Transverse colon (tissue), 4 donors: Measurements from ENCODE around the gene KLF13. TPM values are rescaled to one million over a fixed set of nuclear protein-coding genes. Genes with fewer than 3 reads are reported as not detected.

Source experiments
- DNase-seq: peaks from one replicate; pipeline ENCODE4 v3.0.0-alpha.2; 2019
- H3K27ac ChIP-seq, 4 donors: fragments of 200-600 bp; sonication (generic); 2 replicates each; pipeline ENCODE4 v1.5.1; 2016 to 2018; ENCODE audit warnings: inconsistent platforms in 4 of 4
- H3K27me3 ChIP-seq: fragments of 200-600 bp; sonication (generic); 2 replicates; pipeline ENCODE4 v1.5.1; 2017; ENCODE audit warnings: inconsistent platforms
- H3K36me3 ChIP-seq, 4 donors: fragments of 200-600 bp; sonication (generic); 2 replicates each; pipeline ENCODE4 v1.5.1; 2017 to 2019; ENCODE audit warnings: inconsistent platforms in 4 of 4
- H3K4me1 ChIP-seq, 4 donors: fragments of 200-600 bp; sonication (generic); 2 replicates each; pipeline ENCODE4 v1.5.1; 2017 to 2020; ENCODE audit warnings: inconsistent platforms in 4 of 4
- H3K4me3 ChIP-seq, 4 donors: fragments of 200-600 bp; sonication (generic); 1 replicate in 1 of 4; 2 replicates in 3 of 4; pipeline versions ENCODE4 v1.5.1 to v1.6.1; 2017 to 2019; ENCODE audit warnings: inconsistent platforms in 4 of 4
- H3K9me3 ChIP-seq, 2 donors: fragments of 200-600 bp; sonication (generic); 2 replicates each; pipeline ENCODE4 v1.5.1; 2017 to 2019; ENCODE audit warnings: inconsistent platforms in 2 of 2
- CTCF ChIP-seq, 5 experiments: fragments of 200-600 bp in 3 of 5; fragments of 450-650 bp in 2 of 5; sonication (generic) in 3 of 5; IDR thresholded peaks; 1 replicate in 2 of 5; 2 replicates in 3 of 5; pipeline ENCODE4 v1.5.1; 2016 to 2017; ENCODE audit warnings: antibody characterized with exemption in 5 of 5, inconsistent platforms in 3 of 5, mild to moderate bottlenecking in 2 of 5, moderate library complexity in 1 of 5
- EP300 ChIP-seq: sonication (generic); formaldehyde crosslinking; IDR thresholded peaks from one replicate; pipeline ENCODE4 v1.6.1; 2017; ENCODE audit warnings: antibody characterized with exemption, low read depth
- POLR2A ChIP-seq: fragments of 450-650 bp; IDR thresholded peaks from one replicate; pipeline ENCODE4 v1.6.1; 2016; ENCODE audit warnings: antibody characterized with exemption, mild to moderate bottlenecking, moderate library complexity
- POLR2AphosphoS5 ChIP-seq, 3 donors: sonication (generic); formaldehyde crosslinking; IDR thresholded peaks; one replicate each; pipeline ENCODE4 v1.6.1; 2016; ENCODE audit warnings: antibody characterized with exemption in 3 of 3
- WGBS, 2 donors: methylation state at CpG; one replicate each; pipeline ENCODE4 v1.1.5; 2018; ENCODE audit warnings: low coverage in 1 of 2; 5-methylcytosine and 5-hydroxymethylcytosine counted together
- in situ Hi-C, 4 donors: fragments of 200-750 bp; cut with MboI; loops; one replicate each; pipeline versions ENCODE4 v1.15.0 to v1.15.1; 2017; ENCODE audit warnings: low sequenced_read_pairs in 3 of 4, low pct_ligation_motif_present in 1 of 4, low pct_unique_long_range_greater_than_20kb in 1 of 4
- intact Hi-C: fragments of 100-400 bp; cut with DNase I; formaldehyde crosslinking; loops from one replicate; pipeline ENCODE4 v1.15.1; 2023; ENCODE audit warnings: low total_unique reads
- total RNA-seq, 4 donors: library from RNA; depleted of rRNA; stranded (reverse); fragments of >200 nt; gene quantifications; one replicate each; pipeline ENCODE4 v1.1.0, GENCODE V29; 2016

The KLF13 gene
- total RNA-seq, 4 donors from 2014 or later: 39.0 to 81.2 (median 68.8) TPM

GRCh38 chr15:31306426-31307269 lies 20.0 kb upstream of the KLF13 start:
- in situ Hi-C loops: loop anchor here in 1 of 4 donors (25.0 kb wide), 1 partner anchor 94 kb away; no protein-coding TSS in a partner anchor
- 87 to 89% methylated on average over 6 to 28 of the region's 30 CpGs for WGBS, 2 donors
- no peak for DNase-seq
- no peaks in the 10 kb centered on the region for H3K9me3 ChIP-seq
- TF ChIP-seq EP300: no peak
- no peaks in the 10 kb centered on the region for H3K27me3 ChIP-seq
- no peaks in the 10 kb centered on the region for H3K36me3 ChIP-seq
- intact Hi-C loops: no loop called here
- peaks cover 0 to 9% (median 5%) of the 10 kb centered on the region in 4 donors for H3K4me1 ChIP-seq
- H3K27ac ChIP-seq: no peak overlapping the region
- no peak overlapping the region for H3K4me3 ChIP-seq

- in situ Hi-C loops (loop anchor here in 1 of 4 donors (25.0 kb wide), 1 partner anchor 95 kb away; no protein-coding TSS in a partner anchor), intact Hi-C loops (no loop called here)
- Histone ChIP-seq H3K36me3 (no peaks in the 10 kb centered on the region), H3K27me3 (peaks cover 4% of the 10 kb centered on the region), H3K4me1 (peaks cover 0 to 9% (median 5%) of the 10 kb centered on the region in 4 donors), H3K27ac (no peak overlapping the region), H3K4me3 (no peak overlapping the region), H3K9me3 (no peaks in the 10 kb centered on the region)
- no peak for TF ChIP-seq POLR2AphosphoS5 (IDR thresholded peaks at IDR 0.05)
- no peak for TF ChIP-seq CTCF (IDR thresholded peaks at IDR 0.05)
- TF ChIP-seq POLR2A: no peak
- TF ChIP-seq EP300: no peak
- DNase-seq: no peak
- WGBS, 2 donors: 85 to 96% methylated on average over 4 to 20 of the region's 20 CpGs
Measured at GRCh38 chr15:31307270-31308184, 19.1 kb upstream of the KLF13 start.

GRCh38 chr15:31308185-31308639 lies 18.4 kb upstream of the KLF13 start:
- peaks cover 0 to 7% (median 3%) of the 10 kb centered on the region in 4 donors for H3K4me1 ChIP-seq
- H3K36me3 ChIP-seq: no peaks in the 10 kb centered on the region
- no peak overlapping the region for H3K27ac ChIP-seq
- no peak overlapping the region for H3K4me3 ChIP-seq
- in situ Hi-C loops: loop anchor here in 1 of 4 donors (25.0 kb wide), 1 partner anchor 96 kb away; no protein-coding TSS in a partner anchor
- TF ChIP-seq POLR2A: no peak
- TF ChIP-seq CTCF (IDR thresholded peaks at IDR 0.05): no peak
- no peak for TF ChIP-seq EP300
- TF ChIP-seq POLR2AphosphoS5 (IDR thresholded peaks at IDR 0.05): no peak
- H3K9me3 ChIP-seq: peaks cover 2% of the 10 kb centered on the region in 2 donors
- DNase-seq: no peak
- 68% methylated on average over 5 of the region's 5 CpGs; no CpG with 5 or more reads in 1 of the 2 donors for WGBS, 2 donors
- intact Hi-C loops: no loop called here
- H3K27me3 ChIP-seq: peaks cover 4% of the 10 kb centered on the region

GRCh38 chr15:31309893-31310606 lies 16.6 kb upstream of the KLF13 start:
- no peaks in the 10 kb centered on the region for H3K36me3 ChIP-seq
- peaks cover 7 to 13% of the 10 kb centered on the region in 2 donors for H3K9me3 ChIP-seq
- 78 to 85% methylated on average over 7 to 9 of the region's 9 CpGs for WGBS, 2 donors
- intact Hi-C loops (no loop called here), in situ Hi-C loops (loop anchor here in 2 of 4 donors (10.0 to 25.0 kb wide), 2 partner anchors 98 to 105 kb away; no protein-coding TSS in a partner anchor)
- TF ChIP-seq POLR2A (no peak), EP300 (no peak), CTCF (IDR thresholded peaks at IDR 0.05) (no peak), POLR2AphosphoS5 (IDR thresholded peaks at IDR 0.05) (no peak)
- H3K27ac ChIP-seq: no peak overlapping the region
- H3K27me3 ChIP-seq: peaks cover 4% of the 10 kb centered on the region
- H3K4me3 ChIP-seq: no peak overlapping the region
- H3K4me1 ChIP-seq: no peaks in the 10 kb centered on the region
- DNase-seq: no peak
